OCI-LY7 (cell line): ENCODE measurements around the gene MLF1. TPM values are rescaled to one million over a fixed set of nuclear protein-coding genes. Genes with fewer than 3 reads are reported as not detected.

ENCODE experiments used
- BruUV-seq: library from RNA; stranded (reverse); fragments of 400-500 nt; replicated peaks from 2 replicates; lab custom pipeline; 2021; lab: Mats Ljungman, UMichigan
- CTCF ChIA-PET: fragments of 300-600 bp; sonication (Branson Sonifier 250); formaldehyde crosslinking; loops from one replicate; lab custom pipeline; 2022; ENCODE audit warnings: antibody characterized with exemption; ENCODE audit not compliant: unreplicated experiment; lab: Charles Lee
- POLR2A ChIA-PET: fragments of 300-600 bp; sonication (Branson Sonifier 250); formaldehyde crosslinking; loops from one replicate; lab custom pipeline; 2022; ENCODE audit warnings: antibody characterized with exemption; lab: Charles Lee
- DNase-seq: peaks from one replicate; pipeline ENCODE4 v3.0.0-alpha.2; 2015; ENCODE audit warnings: low spot score
- H2AFZ ChIP-seq: fragments of 200-600 bp; sonication (generic), shearing (Covaris generic); 2 replicates; pipeline ENCODE4 v1.6.1; 2014; ENCODE audit warnings: mild to moderate bottlenecking, antibody characterized with exemption, low read length, moderate library complexity
- H3K27ac ChIP-seq: fragments of 200-600 bp; sonication (generic); 2 replicates; pipeline ENCODE4 v1.5.1; 2014; ENCODE audit warnings: mixed run types, low read depth, mild to moderate bottlenecking, moderate library complexity, low read length, inconsistent platforms; ENCODE audit not compliant: poor library complexity, severe bottlenecking
- H3K36me3 ChIP-seq: fragments of 200-600 bp; sonication (generic); 2 replicates; pipeline ENCODE4 v1.6.1; 2014; ENCODE audit warnings: mild to moderate bottlenecking, antibody characterized with exemption, low read length, moderate library complexity, mixed read lengths; ENCODE audit not compliant: insufficient read depth
- H3K4me1 ChIP-seq: fragments of 200-600 bp; sonication (generic); 2 replicates; pipeline ENCODE4 v1.5.1; 2014; ENCODE audit warnings: mild to moderate bottlenecking, low read length; ENCODE audit not compliant: insufficient read depth, poor library complexity, severe bottlenecking
- H3K4me2 ChIP-seq: fragments of 200-600 bp; sonication (generic); 2 replicates; pipeline ENCODE4 v1.6.1; 2014; ENCODE audit warnings: mild to moderate bottlenecking, low read length
- H3K4me3 ChIP-seq: fragments of 200-600 bp; sonication (generic); 2 replicates; pipeline ENCODE4 v1.5.1; 2014; ENCODE audit warnings: mild to moderate bottlenecking, low read depth, low read length; ENCODE audit not compliant: poor library complexity, severe bottlenecking
- H3K79me2 ChIP-seq: fragments of 200-600 bp; sonication (generic); 2 replicates; pipeline ENCODE4 v1.6.1; 2016; ENCODE audit warnings: low read depth, mild to moderate bottlenecking, low read length, moderate library complexity, mixed read lengths; ENCODE audit not compliant: insufficient read depth
- H3K9me2 ChIP-seq: fragments of 200-600 bp; sonication (generic); 2 replicates; pipeline ENCODE4 v1.6.1; 2016; ENCODE audit warnings: mild to moderate bottlenecking, low read length, mixed read lengths; ENCODE audit not compliant: insufficient read depth
- H3K9me3 ChIP-seq: fragments of 200-600 bp; sonication (generic); 2 replicates; pipeline ENCODE4 v1.6.1; 2014; ENCODE audit warnings: mild to moderate bottlenecking, mixed run types, low read length, mixed read lengths
- H4K20me1 ChIP-seq: fragments of 200-600 bp; sonication (generic); 2 replicates; pipeline ENCODE4 v1.6.1; 2014; ENCODE audit warnings: mild to moderate bottlenecking, antibody characterized with exemption, low read length, moderate library complexity, mixed read lengths; ENCODE audit not compliant: insufficient read depth
- EZH2phosphoT487 ChIP-seq: fragments of 200-600 bp; sonication (generic); IDR thresholded peaks from 2 replicates; pipeline ENCODE4 v1.6.1; 2018; ENCODE audit warnings: low read depth, borderline replicate concordance, mild to moderate bottlenecking, mixed run types, antibody characterized with exemption, low read length, moderate library complexity, mixed read lengths
- intact Hi-C: fragments of 100-400 bp; cut with micrococcal nuclease; formaldehyde crosslinking; loops from one replicate; pipeline ENCODE4 v1.10.0; 2022; ENCODE audit not compliant: unreplicated experiment
- total RNA-seq, 2 experiments: library from RNA; depleted of rRNA in 1 of 2; stranded (reverse); fragments of >200 nt in 1 of 2; shearing (Covaris generic) in 1 of 2; gene quantifications; 2 replicates each; pipeline ENCODE4 v1.2.3, GENCODE V29; 2014 to 2022
- TF ChIP-seq, protein P1 (sequence below): fragments of 200-600 bp; sonication (generic); conservative IDR thresholded peaks from 2 replicates; pipeline ENCODE4 v1.5.1; 2014; ENCODE audit warnings: mild to moderate bottlenecking, antibody characterized with exemption, low read length, moderate library complexity, mixed read lengths

Gene MLF1
- total RNA-seq, 2 experiments from 2014 or later = not detected

- TF ChIP-seq EZH2phosphoT487 = no peak
- TF ChIP-seq, protein P1, sequence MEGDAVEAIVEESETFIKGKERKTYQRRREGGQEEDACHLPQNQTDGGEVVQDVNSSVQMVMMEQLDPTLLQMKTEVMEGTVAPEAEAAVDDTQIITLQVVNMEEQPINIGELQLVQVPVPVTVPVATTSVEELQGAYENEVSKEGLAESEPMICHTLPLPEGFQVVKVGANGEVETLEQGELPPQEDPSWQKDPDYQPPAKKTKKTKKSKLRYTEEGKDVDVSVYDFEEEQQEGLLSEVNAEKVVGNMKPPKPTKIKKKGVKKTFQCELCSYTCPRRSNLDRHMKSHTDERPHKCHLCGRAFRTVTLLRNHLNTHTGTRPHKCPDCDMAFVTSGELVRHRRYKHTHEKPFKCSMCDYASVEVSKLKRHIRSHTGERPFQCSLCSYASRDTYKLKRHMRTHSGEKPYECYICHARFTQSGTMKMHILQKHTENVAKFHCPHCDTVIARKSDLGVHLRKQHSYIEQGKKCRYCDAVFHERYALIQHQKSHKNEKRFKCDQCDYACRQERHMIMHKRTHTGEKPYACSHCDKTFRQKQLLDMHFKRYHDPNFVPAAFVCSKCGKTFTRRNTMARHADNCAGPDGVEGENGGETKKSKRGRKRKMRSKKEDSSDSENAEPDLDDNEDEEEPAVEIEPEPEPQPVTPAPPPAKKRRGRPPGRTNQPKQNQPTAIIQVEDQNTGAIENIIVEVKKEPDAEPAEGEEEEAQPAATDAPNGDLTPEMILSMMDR = no peak
- ChIA-PET CTCF (no interaction called here), POLR2A (no interaction called here)
- Histone ChIP-seq H3K4me3 (no peak overlapping the region), H3K27ac (no peak overlapping the region), H3K9me3 (no peaks in the 10 kb centered on the region), H3K4me1 (no peaks in the 10 kb centered on the region), H3K9me2 (no peaks in the 10 kb centered on the region), H4K20me1 (no peaks in the 10 kb centered on the region), H3K36me3 (no peaks in the 10 kb centered on the region), H2AFZ (no peak overlapping the region), H3K79me2 (no peaks in the 10 kb centered on the region), H3K4me2 (no peak overlapping the region)
- intact Hi-C loops = no loop called here
- BruUV-seq = no TSS peak
- no peak for DNase-seq
Measured at GRCh38 chr3:158563076-158563475, 7.9 kb upstream of the MLF1 start.

DNA sequence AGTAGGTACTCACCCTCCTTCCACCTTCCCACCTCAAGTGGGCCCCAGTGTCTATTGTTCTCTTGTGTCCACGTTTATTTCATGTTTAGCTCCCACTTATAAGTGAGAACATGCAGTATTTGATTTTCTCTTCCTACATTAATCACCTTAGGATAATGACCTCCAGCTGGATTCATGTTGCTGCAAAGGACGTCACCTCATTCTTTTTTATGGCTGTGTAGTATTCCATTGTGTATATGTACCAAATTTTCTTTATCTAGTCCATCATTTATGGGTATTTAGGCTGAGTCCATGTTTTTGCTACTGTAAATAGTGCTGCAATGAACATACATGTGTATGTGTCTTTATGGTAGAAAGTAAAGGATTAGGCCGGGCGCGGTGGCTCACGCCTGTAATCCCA lies 5.9 kb upstream of the MLF1 start:
- Histone ChIP-seq H3K79me2 (no peaks in the 10 kb centered on the region), H2AFZ (no peak overlapping the region), H3K4me1 (no peaks in the 10 kb centered on the region), H3K4me3 (no peak overlapping the region), H3K4me2 (no peak overlapping the region), H3K9me3 (no peaks in the 10 kb centered on the region), H4K20me1 (no peaks in the 10 kb centered on the region), H3K36me3 (no peaks in the 10 kb centered on the region), H3K27ac (no peak overlapping the region), H3K9me2 (no peaks in the 10 kb centered on the region)
- ChIA-PET CTCF (no interaction called here), POLR2A (interaction anchor here (0.6 kb wide), 1 partner anchor 11 kb away, joined by 6 read pairs; no protein-coding TSS in a partner anchor)
- intact Hi-C loops = no loop called here
- TF ChIP-seq, protein P1 = no peak
- TF ChIP-seq EZH2phosphoT487 = no peak
- DNase-seq = no peak
- no TSS peak for BruUV-seq

- DNase-seq = no peak
- H3K27ac ChIP-seq = no peak overlapping the region
- no peaks in the 10 kb centered on the region for H3K9me2 ChIP-seq
- TF ChIP-seq EZH2phosphoT487 = no peak
- TF ChIP-seq, protein P1 = no peak
- H3K4me1 ChIP-seq = no peaks in the 10 kb centered on the region
- no peaks in the 10 kb centered on the region for H3K9me3 ChIP-seq
- BruUV-seq = no TSS peak
- no peaks in the 10 kb centered on the region for H3K79me2 ChIP-seq
- no peak overlapping the region for H2AFZ ChIP-seq
- intact Hi-C loops = no loop called here
- ChIA-PET POLR2A (interaction anchor here (0.6 to 1.2 kb wide), 2 partner anchors 12 to 18 kb away, joined by 3 to 4 read pairs; no protein-coding TSS in a partner anchor), CTCF (no interaction called here)
- no peaks in the 10 kb centered on the region for H3K36me3 ChIP-seq
- H3K4me2 ChIP-seq = no peak overlapping the region
- H3K4me3 ChIP-seq = no peak overlapping the region
- H4K20me1 ChIP-seq = no peaks in the 10 kb centered on the region
Measured at GRCh38 chr3:158568784-158569183, 2.2 kb upstream of the MLF1 start.
